Pancreas (tissue), 10 donors: ENCODE measurements around the gene NUMBL. TPM values are rescaled to one million over a fixed set of nuclear protein-coding genes. Genes with fewer than 3 reads are reported as not detected.

ENCODE experiments used
- ATAC-seq, 4 donors: fragments of 200-7000 bp; cut with Tn5 transposase; one replicate each; pipeline versions ENCODE4 v1.8.0 to v1.9.1; 2020; ENCODE audit warnings: mild to moderate bottlenecking in 4 of 4, moderate library complexity in 4 of 4
- DNase-seq, 6 donors: peaks; one replicate each; pipeline ENCODE4 v3.0.0-alpha.2; 2020
- FAIRE-seq: peaks from 2 replicates; lab custom pipeline; 2012; peaks lifted over from hg19 to GRCh38; lab: Jason Lieb, UNC
- H3K27ac ChIP-seq, 4 donors: fragments of 200-600 bp; sonication (generic); 1 replicate in 3 of 4; 2 replicates in 1 of 4; pipeline versions ENCODE4 v1.5.0 to v1.8.0; 2020
- H3K27me3 ChIP-seq, 4 donors: fragments of 200-600 bp; one replicate each; pipeline ENCODE4 v1.8.0; 2021
- H3K36me3 ChIP-seq, 3 donors: fragments of 200-600 bp; sonication (generic) in 1 of 3; one replicate each; pipeline versions ENCODE4 v1.5.0 to v1.8.0; 2020 to 2021
- H3K4me1 ChIP-seq, 3 donors: fragments of 200-600 bp; one replicate each; pipeline ENCODE4 v1.8.0; 2021
- H3K4me3 ChIP-seq, 4 donors: fragments of 200-600 bp; sonication (generic) in 2 of 4; one replicate each; pipeline versions ENCODE4 v1.5.0 to v1.8.0; 2020 to 2021
- H3K9me3 ChIP-seq, 4 donors: fragments of 200-600 bp; one replicate each; pipeline ENCODE4 v1.8.0; 2021
- CTCF ChIP-seq, 4 donors: fragments of 200-600 bp; sonication (generic) in 3 of 4; IDR thresholded peaks; one replicate each; pipeline versions ENCODE4 v1.5.0 to v1.8.0; 2021; ENCODE audit warnings: antibody characterized with exemption in 4 of 4
- WGBS, 2 donors: extraction: QIAGEN DNeasy Blood & Tissue Kit; methylation state at CpG; one replicate each; pipeline ENCODE4 v1.1.7; 2013; 5-methylcytosine and 5-hydroxymethylcytosine counted together
- intact Hi-C, 3 donors: fragments of 100-400 bp; cut with DNase I; formaldehyde crosslinking; loops; one replicate each; pipeline versions ENCODE4 v1.11.1 to v1.14.2; 2022
- polyA plus RNA-seq, 2 donors: library from polyadenylated mRNA; stranded (reverse); fragments of 200-250 nt; gene quantifications; one replicate each; pipeline ENCODE4 v1.2.3, GENCODE V29; 2013
- total RNA-seq, 6 donors: library from RNA; stranded (reverse); fragmentation: NEBNext Ultra II Directional in 4 of 6; extraction: Animal tissue kit (Norgen Biotek cat#: 25700) in 4 of 6; gene quantifications; one replicate each; pipeline versions ENCODE4 v1.2.1 to v1.2.4, GENCODE V29; 2021 to 2023
- donor health status: healthy with polysubstance abuse.
- donor health status: DM: no; HTN: no; CAD: no; lungs with moderate emphysema.
- donor health status: DM: no; HTN: no; CAD: no.
- donor health status: control.
- donor health status: control.
- donor health status: Bipolar disorder and iron deficiency.
- donor health status: DM: yes; HTN: yes; CAD: no.
- donor health status: DM: no; HTN: no; CAD: no.
- donor health status: DM: no; HTN: no; CAD: no.
- donor health status: DM: yes; HTN: yes; CAD: no.

NUMBL gene
- total and polyA plus RNA-seq, 8 donors = 3.2 to 19.1 (median 8.7) TPM

- no peak overlapping the region for H3K4me3 ChIP-seq
- no peaks in the 10 kb centered on the region for H3K27me3 ChIP-seq
- H3K36me3 ChIP-seq = peaks cover 0 to 13% (median 0%) of the 10 kb centered on the region in 3 donors
- 93 to 94% methylated on average over 23 of the region's 23 CpGs for WGBS, 2 donors
- H3K9me3 ChIP-seq = no peaks in the 10 kb centered on the region
- H3K27ac ChIP-seq = no peak overlapping the region
- no peaks in the 10 kb centered on the region for H3K4me1 ChIP-seq
- no peak for ATAC-seq
- no peak for TF ChIP-seq CTCF (IDR thresholded peaks at IDR 0.05)
- intact Hi-C loops = no loop called here
- no peak for DNase-seq
- no peak for FAIRE-seq
Observed at GRCh38 chr19:40677156-40677555, 13.3 kb downstream of the NUMBL start.

GRCh38 chr19:40674291-40674690, 16.2 kb downstream of the NUMBL start:
- WGBS, 2 donors = 83 to 93% methylated on average over 3 of the region's 3 CpGs
- Histone ChIP-seq H3K27ac (no peak overlapping the region), H3K4me1 (no peaks in the 10 kb centered on the region), H3K9me3 (no peaks in the 10 kb centered on the region), H3K27me3 (no peaks in the 10 kb centered on the region), H3K4me3 (no peak overlapping the region), H3K36me3 (peaks cover 0 to 31% (median 2%) of the 10 kb centered on the region in 3 donors)
- FAIRE-seq = no peak
- intact Hi-C loops = no loop called here
- ATAC-seq = no peak
- TF ChIP-seq CTCF (IDR thresholded peaks at IDR 0.05) = no peak
- DNase-seq = no peak

GRCh38 chr19:40673397-40673796, 17.1 kb downstream of the NUMBL start:
- WGBS, 2 donors = 92 to 93% methylated on average over 11 of the region's 11 CpGs
- FAIRE-seq (no peak), DNase-seq (no peak), ATAC-seq (no peak)
- TF ChIP-seq CTCF (IDR thresholded peaks at IDR 0.05) = no peak
- H3K4me3 ChIP-seq = no peak overlapping the region
- no peaks in the 10 kb centered on the region for H3K4me1 ChIP-seq
- H3K9me3 ChIP-seq = no peaks in the 10 kb centered on the region
- H3K27me3 ChIP-seq = no peaks in the 10 kb centered on the region
- intact Hi-C loops = no loop called here
- no peak overlapping the region for H3K27ac ChIP-seq
- H3K36me3 ChIP-seq = peaks cover 0 to 32% (median 2%) of the 10 kb centered on the region in 3 donors

GRCh38 chr19:40672573-40673299, 17.7 kb downstream of the NUMBL start:
- WGBS, 2 donors = 88 to 95% methylated on average over 7 of the region's 7 CpGs
- no peak for FAIRE-seq

More at GRCh38 chr19:40672573-40673299, 17.7 kb downstream of the NUMBL start:
- Histone ChIP-seq H3K27me3 (no peaks in the 10 kb centered on the region), H3K36me3 (peaks cover 0 to 32% (median 2%) of the 10 kb centered on the region in 3 donors), H3K9me3 (no peaks in the 10 kb centered on the region), H3K4me3 (no peak overlapping the region), H3K4me1 (no peaks in the 10 kb centered on the region), H3K27ac (no peak overlapping the region)
- ATAC-seq (no peak), DNase-seq (no peak)
- TF ChIP-seq CTCF (IDR thresholded peaks at IDR 0.05) = no peak
- intact Hi-C loops = no loop called here
